Measurements from ENCODE around the gene GNAS. TPM values are rescaled to one million over a fixed set of nuclear protein-coding genes. Genes with fewer than 3 reads are reported as not detected.

The GNAS gene
- total and polyA plus RNA-seq, 4 donors = 115 to 360 (median 277) TPM

DNA sequence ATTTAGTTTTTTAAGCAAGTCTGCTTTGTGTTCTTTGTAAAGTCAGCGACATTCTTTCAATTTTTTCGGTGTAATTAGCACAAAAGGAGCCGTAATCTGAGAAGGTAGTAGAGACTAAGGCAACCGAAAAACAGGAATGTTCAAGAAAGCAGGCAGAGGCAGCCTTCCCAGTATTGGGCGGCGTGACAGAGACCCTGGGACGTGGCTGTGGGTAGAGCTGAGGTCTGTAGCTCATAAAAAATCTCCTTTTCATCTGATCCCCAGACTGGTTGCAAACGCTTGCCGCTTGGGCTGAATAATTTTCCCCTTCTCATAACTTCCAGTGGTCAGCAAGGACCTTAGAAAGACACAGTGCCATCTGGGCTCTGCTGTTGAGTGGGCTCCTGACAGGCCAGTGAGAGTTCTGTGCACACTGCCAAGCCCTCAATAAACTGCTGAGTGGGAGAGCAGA is 30.8 kb downstream of the GNAS start:
- Histone ChIP-seq H3K27me3 (ENCODE audit: control insufficient read depth in 4 of 4, insufficient read depth in 4 of 4, low read length in 3 of 4) (no peaks in the 10 kb centered on the region), H3K36me3 (ENCODE audit: control insufficient read depth in 4 of 4, insufficient read depth in 3 of 4, low read depth in 1 of 4, low read length in 3 of 4) (no peaks in the 10 kb centered on the region), H3K9me3 (ENCODE audit: control insufficient read depth in 4 of 4, low read length in 3 of 4) (no peaks in the 10 kb centered on the region), H3K9ac (ENCODE audit: low read depth in 1 of 2, low read length in 2 of 2) (no peak overlapping the region), H3K27ac (ENCODE audit: low read depth in 1 of 2, low read length in 2 of 2) (no peak overlapping the region), H3K4me3 (ENCODE audit: low read depth in 1 of 3, low read length in 3 of 3) (no peak overlapping the region), H3K4me1 (ENCODE audit: control insufficient read depth in 4 of 4, insufficient read depth in 4 of 4, low read length in 3 of 4) (peaks cover 0 to 6% (median 2%) of the 10 kb centered on the region in 4 donors)
- 90% methylated on average over 9 of the region's 9 CpGs for WGBS
- TF ChIP-seq RXRA (IDR thresholded peaks at IDR 0.05) (no peak), FOXA2 (IDR thresholded peaks at IDR 0.05) (no peak), TAF1 (conservative IDR thresholded peaks at IDR 0.05) (no peak)
- DNase-seq (ENCODE audit: low spot score) = no peak

DNA sequence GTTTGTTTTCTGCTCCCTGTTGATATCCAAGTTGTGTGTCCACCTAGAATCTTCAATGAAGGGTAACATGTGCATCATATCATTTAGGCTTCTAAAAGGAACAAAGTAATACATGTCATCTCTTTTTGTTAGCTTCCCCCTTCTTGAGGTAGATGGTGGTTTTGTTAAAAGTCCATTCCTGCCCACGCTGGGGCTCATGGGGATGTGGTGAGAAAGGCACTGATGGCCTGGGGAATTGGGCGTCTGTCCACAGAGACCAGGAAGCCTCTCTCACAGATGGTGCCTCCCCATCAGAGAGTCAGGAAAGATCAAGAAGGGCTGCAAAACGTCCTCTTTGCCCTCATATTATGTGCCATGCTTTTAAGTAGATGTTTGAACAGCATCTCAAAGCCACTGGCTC is 32.5 kb downstream of the GNAS start:
- Histone ChIP-seq H3K4me1 (ENCODE audit: control insufficient read depth in 4 of 4, insufficient read depth in 4 of 4, low read length in 3 of 4) (peaks cover 0 to 7% (median 3%) of the 10 kb centered on the region in 4 donors), H3K9ac (ENCODE audit: low read depth in 1 of 2, low read length in 2 of 2) (no peak overlapping the region), H3K4me3 (ENCODE audit: low read depth in 1 of 3, low read length in 3 of 3) (no peak overlapping the region), H3K9me3 (ENCODE audit: control insufficient read depth in 4 of 4, low read length in 3 of 4) (no peaks in the 10 kb centered on the region), H3K27me3 (ENCODE audit: control insufficient read depth in 4 of 4, insufficient read depth in 4 of 4, low read length in 3 of 4) (no peaks in the 10 kb centered on the region), H3K36me3 (ENCODE audit: control insufficient read depth in 4 of 4, insufficient read depth in 3 of 4, low read depth in 1 of 4, low read length in 3 of 4) (no peaks in the 10 kb centered on the region), H3K27ac (ENCODE audit: low read depth in 1 of 2, low read length in 2 of 2) (no peak overlapping the region)
- 80% methylated on average over 3 of the region's 3 CpGs for WGBS
- no peak for DNase-seq (ENCODE audit: low spot score)
- TF ChIP-seq, protein P1, sequence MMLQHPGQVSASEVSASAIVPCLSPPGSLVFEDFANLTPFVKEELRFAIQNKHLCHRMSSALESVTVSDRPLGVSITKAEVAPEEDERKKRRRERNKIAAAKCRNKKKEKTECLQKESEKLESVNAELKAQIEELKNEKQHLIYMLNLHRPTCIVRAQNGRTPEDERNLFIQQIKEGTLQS (IDR thresholded peaks at IDR 0.05) = no peak
- TF ChIP-seq EGR1 (IDR thresholded peaks at IDR 0.05; ENCODE audit: low read depth in 2 of 2) (no peak), HNF4G (IDR thresholded peaks at IDR 0.05) (no peak), FOXA2 (IDR thresholded peaks at IDR 0.05) (no peak), NR2F2 (IDR thresholded peaks at IDR 0.05) (no peak), YY1 (IDR thresholded peaks at IDR 0.05) (no peak), RAD21 (IDR thresholded peaks at IDR 0.05) (no peak), TAF1 (conservative IDR thresholded peaks at IDR 0.05) (no peak), HNF4A (conservative IDR thresholded peaks at IDR 0.05) (no peak), SP1 (IDR thresholded peaks at IDR 0.05) (no peak), JUND (IDR thresholded peaks at IDR 0.05) (no peak)
- TF ChIP-seq, protein P2, sequence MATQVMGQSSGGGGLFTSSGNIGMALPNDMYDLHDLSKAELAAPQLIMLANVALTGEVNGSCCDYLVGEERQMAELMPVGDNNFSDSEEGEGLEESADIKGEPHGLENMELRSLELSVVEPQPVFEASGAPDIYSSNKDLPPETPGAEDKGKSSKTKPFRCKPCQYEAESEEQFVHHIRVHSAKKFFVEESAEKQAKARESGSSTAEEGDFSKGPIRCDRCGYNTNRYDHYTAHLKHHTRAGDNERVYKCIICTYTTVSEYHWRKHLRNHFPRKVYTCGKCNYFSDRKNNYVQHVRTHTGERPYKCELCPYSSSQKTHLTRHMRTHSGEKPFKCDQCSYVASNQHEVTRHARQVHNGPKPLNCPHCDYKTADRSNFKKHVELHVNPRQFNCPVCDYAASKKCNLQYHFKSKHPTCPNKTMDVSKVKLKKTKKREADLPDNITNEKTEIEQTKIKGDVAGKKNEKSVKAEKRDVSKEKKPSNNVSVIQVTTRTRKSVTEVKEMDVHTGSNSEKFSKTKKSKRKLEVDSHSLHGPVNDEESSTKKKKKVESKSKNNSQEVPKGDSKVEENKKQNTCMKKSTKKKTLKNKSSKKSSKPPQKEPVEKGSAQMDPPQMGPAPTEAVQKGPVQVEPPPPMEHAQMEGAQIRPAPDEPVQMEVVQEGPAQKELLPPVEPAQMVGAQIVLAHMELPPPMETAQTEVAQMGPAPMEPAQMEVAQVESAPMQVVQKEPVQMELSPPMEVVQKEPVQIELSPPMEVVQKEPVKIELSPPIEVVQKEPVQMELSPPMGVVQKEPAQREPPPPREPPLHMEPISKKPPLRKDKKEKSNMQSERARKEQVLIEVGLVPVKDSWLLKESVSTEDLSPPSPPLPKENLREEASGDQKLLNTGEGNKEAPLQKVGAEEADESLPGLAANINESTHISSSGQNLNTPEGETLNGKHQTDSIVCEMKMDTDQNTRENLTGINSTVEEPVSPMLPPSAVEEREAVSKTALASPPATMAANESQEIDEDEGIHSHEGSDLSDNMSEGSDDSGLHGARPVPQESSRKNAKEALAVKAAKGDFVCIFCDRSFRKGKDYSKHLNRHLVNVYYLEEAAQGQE (IDR thresholded peaks at IDR 0.05) = no peak
- TF ChIP-seq, protein P3, sequence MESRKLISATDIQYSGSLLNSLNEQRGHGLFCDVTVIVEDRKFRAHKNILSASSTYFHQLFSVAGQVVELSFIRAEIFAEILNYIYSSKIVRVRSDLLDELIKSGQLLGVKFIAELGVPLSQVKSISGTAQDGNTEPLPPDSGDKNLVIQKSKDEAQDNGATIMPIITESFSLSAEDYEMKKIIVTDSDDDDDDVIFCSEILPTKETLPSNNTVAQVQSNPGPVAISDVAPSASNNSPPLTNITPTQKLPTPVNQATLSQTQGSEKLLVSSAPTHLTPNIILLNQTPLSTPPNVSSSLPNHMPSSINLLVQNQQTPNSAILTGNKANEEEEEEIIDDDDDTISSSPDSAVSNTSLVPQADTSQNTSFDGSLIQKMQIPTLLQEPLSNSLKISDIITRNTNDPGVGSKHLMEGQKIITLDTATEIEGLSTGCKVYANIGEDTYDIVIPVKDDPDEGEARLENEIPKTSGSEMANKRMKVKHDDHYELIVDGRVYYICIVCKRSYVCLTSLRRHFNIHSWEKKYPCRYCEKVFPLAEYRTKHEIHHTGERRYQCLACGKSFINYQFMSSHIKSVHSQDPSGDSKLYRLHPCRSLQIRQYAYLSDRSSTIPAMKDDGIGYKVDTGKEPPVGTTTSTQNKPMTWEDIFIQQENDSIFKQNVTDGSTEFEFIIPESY (IDR thresholded peaks at IDR 0.05) = no peak
- TF ChIP-seq, protein P4, sequence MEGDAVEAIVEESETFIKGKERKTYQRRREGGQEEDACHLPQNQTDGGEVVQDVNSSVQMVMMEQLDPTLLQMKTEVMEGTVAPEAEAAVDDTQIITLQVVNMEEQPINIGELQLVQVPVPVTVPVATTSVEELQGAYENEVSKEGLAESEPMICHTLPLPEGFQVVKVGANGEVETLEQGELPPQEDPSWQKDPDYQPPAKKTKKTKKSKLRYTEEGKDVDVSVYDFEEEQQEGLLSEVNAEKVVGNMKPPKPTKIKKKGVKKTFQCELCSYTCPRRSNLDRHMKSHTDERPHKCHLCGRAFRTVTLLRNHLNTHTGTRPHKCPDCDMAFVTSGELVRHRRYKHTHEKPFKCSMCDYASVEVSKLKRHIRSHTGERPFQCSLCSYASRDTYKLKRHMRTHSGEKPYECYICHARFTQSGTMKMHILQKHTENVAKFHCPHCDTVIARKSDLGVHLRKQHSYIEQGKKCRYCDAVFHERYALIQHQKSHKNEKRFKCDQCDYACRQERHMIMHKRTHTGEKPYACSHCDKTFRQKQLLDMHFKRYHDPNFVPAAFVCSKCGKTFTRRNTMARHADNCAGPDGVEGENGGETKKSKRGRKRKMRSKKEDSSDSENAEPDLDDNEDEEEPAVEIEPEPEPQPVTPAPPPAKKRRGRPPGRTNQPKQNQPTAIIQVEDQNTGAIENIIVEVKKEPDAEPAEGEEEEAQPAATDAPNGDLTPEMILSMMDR (IDR thresholded peaks at IDR 0.05; ENCODE audit: low read depth, low read length, missing input control) = no peak

Data from liver (tissue), 9 donors.